HEK293T (cell line): ENCODE results near the gene EFL1.

Experiments
- CTCF ChIA-PET: fragments of 350-600 bp; formaldehyde crosslinking; extraction: SDS; loops from one replicate; lab custom pipeline; 2021; ENCODE audit warnings: antibody characterized with exemption, inconsistent platforms; lab: Yijun Ruan, JAX
- POLR2A ChIA-PET: fragments of 350-600 bp; formaldehyde crosslinking; extraction: SDS; loops from one replicate; lab custom pipeline; 2020; ENCODE audit warnings: antibody characterized with exemption, inconsistent platforms; lab: Yijun Ruan, JAX
- DNase-seq: peaks from one replicate; pipeline ENCODE4 v3.0.0; 2012; ENCODE audit warnings: mixed read lengths; ENCODE audit errors: extremely low spot score
- ARNT ChIP-seq: fragments of 450-650 bp; IDR thresholded peaks from 2 replicates; pipeline ENCODE4 v1.6.1; 2017; ENCODE audit warnings: mild to moderate bottlenecking
- BHLHE40 ChIP-seq: fragments of 450-650 bp; IDR thresholded peaks from 2 replicates; pipeline ENCODE4 v1.6.1; 2016; ENCODE audit warnings: mild to moderate bottlenecking, moderate library complexity, borderline replicate concordance
- CTBP1 ChIP-seq: fragments of 450-650 bp; IDR thresholded peaks from 2 replicates; pipeline ENCODE4 v1.6.1; 2016; ENCODE audit warnings: borderline replicate concordance
- ELF4 ChIP-seq: fragments of 450-650 bp; IDR thresholded peaks from 2 replicates; pipeline ENCODE4 v1.6.1; 2017; ENCODE audit warnings: antibody characterized with exemption
- FOXA1 ChIP-seq: fragments of 450-650 bp; IDR thresholded peaks from 2 replicates; pipeline ENCODE4 v1.6.1; 2016; ENCODE audit warnings: mild to moderate bottlenecking
- FOXK2 ChIP-seq: fragments of 450-650 bp; IDR thresholded peaks from 2 replicates; pipeline ENCODE4 v1.6.1; 2016; ENCODE audit warnings: mild to moderate bottlenecking
- FOXM1 ChIP-seq: fragments of 450-650 bp; IDR thresholded peaks from 2 replicates; pipeline ENCODE4 v1.6.1; 2017; ENCODE audit warnings: mild to moderate bottlenecking, borderline replicate concordance
- HDGF ChIP-seq: fragments of 450-650 bp; IDR thresholded peaks from 2 replicates; pipeline ENCODE4 v1.6.1; 2017; ENCODE audit warnings: antibody characterized with exemption, borderline replicate concordance
- L3MBTL2 ChIP-seq: fragments of 450-650 bp; conservative IDR thresholded peaks from 2 replicates; pipeline ENCODE4 v1.6.1; 2016; ENCODE audit warnings: mild to moderate bottlenecking
- LEF1 ChIP-seq: fragments of 450-650 bp; IDR thresholded peaks from 2 replicates; pipeline ENCODE4 v1.6.1; 2017; ENCODE audit warnings: mild to moderate bottlenecking, borderline replicate concordance
- NFRKB ChIP-seq: fragments of 450-650 bp; IDR thresholded peaks from 2 replicates; pipeline ENCODE4 v1.6.1; 2016; ENCODE audit warnings: mild to moderate bottlenecking, moderate library complexity
- PKNOX1 ChIP-seq: fragments of 450-650 bp; IDR thresholded peaks from 2 replicates; pipeline ENCODE4 v1.6.1; 2016
- SP1 ChIP-seq: fragments of 450-650 bp; IDR thresholded peaks from 2 replicates; pipeline ENCODE4 v1.6.1; 2017
- SUZ12 ChIP-seq: fragments of 450-650 bp; IDR thresholded peaks from 2 replicates; pipeline ENCODE4 v1.6.1; 2016; ENCODE audit warnings: mild to moderate bottlenecking
- TARDBP ChIP-seq: fragments of 450-650 bp; IDR thresholded peaks from 2 replicates; pipeline ENCODE4 v1.6.1; 2016
- ZNF384 ChIP-seq: fragments of 450-650 bp; IDR thresholded peaks from 2 replicates; pipeline ENCODE4 v1.6.1; 2016

Gene EFL1

GRCh38 chr15:82100111-82100929 lies 162.2 kb downstream of the EFL1 start:
- POLR2A ChIA-PET = interaction anchor here (1.3 kb wide), 1 partner anchor 54 kb away, joined by 4 read pairs; no protein-coding TSS in a partner anchor
- no peak for TF ChIP-seq BHLHE40
- CTCF ChIA-PET = interaction anchor here (0.6 to 1.3 kb wide), 2 partner anchors 19 to 234 kb away, joined by 4 read pairs; no protein-coding TSS in a partner anchor
- no peak for DNase-seq

GRCh38 chr15:82098674-82099073 lies 163.9 kb downstream of the EFL1 start:
- TF ChIP-seq ELF4 (no peak), NFRKB (no peak), HDGF (no peak), ARNT (no peak), FOXM1 (no peak), L3MBTL2 (no peak), FOXA1 (no peak), SUZ12 (no peak), ZNF384 (no peak), TARDBP (no peak), CTBP1 (no peak), SP1 (no peak), BHLHE40 (no peak), PKNOX1 (no peak), FOXK2 (no peak), LEF1 (no peak)
- ChIA-PET POLR2A (no interaction called here), CTCF (no interaction called here)
- no peak for DNase-seq

- CTCF ChIA-PET = no interaction called here
- POLR2A ChIA-PET = no interaction called here
- no peak for DNase-seq
- no peak for TF ChIP-seq FOXK2
- TF ChIP-seq TARDBP = no peak
- TF ChIP-seq ARNT = no peak
- no peak for TF ChIP-seq FOXM1
- TF ChIP-seq SP1 = no peak
- no peak for TF ChIP-seq ELF4
- TF ChIP-seq CTBP1 = no peak
- no peak for TF ChIP-seq NFRKB
- TF ChIP-seq ZNF384 = no peak
- no peak for TF ChIP-seq FOXA1
- TF ChIP-seq L3MBTL2 = no peak
- TF ChIP-seq PKNOX1 = no peak
- no peak for TF ChIP-seq BHLHE40
- no peak for TF ChIP-seq HDGF
- TF ChIP-seq LEF1 = no peak
- TF ChIP-seq SUZ12 = no peak
Observed at GRCh38 chr15:82095803-82096202, 166.7 kb downstream of the EFL1 start.

GRCh38 chr15:82093774-82094211 lies 168.7 kb downstream of the EFL1 start:
- ChIA-PET POLR2A (no interaction called here), CTCF (interaction anchor here (1.8 kb wide), 1 partner anchor 14 kb away, joined by 5 read pairs; no protein-coding TSS in a partner anchor)
- no peak for DNase-seq
- TF ChIP-seq FOXK2 (no peak), HDGF (no peak), FOXA1 (no peak), TARDBP (no peak), SP1 (no peak), ARNT (no peak), L3MBTL2 (no peak), LEF1 (no peak), SUZ12 (no peak), FOXM1 (no peak), PKNOX1 (no peak), ELF4 (no peak), BHLHE40 (no peak), ZNF384 (no peak), NFRKB (no peak), CTBP1 (no peak)

GRCh38 chr15:82093325-82093724 lies 169.2 kb downstream of the EFL1 start:
- ChIA-PET POLR2A (no interaction called here), CTCF (interaction anchor here (1.8 kb wide), 1 partner anchor 15 kb away, joined by 5 read pairs; no protein-coding TSS in a partner anchor)
- no peak for TF ChIP-seq FOXK2
- no peak for TF ChIP-seq LEF1
- no peak for TF ChIP-seq BHLHE40
- no peak for TF ChIP-seq HDGF
- TF ChIP-seq ARNT = no peak
- TF ChIP-seq ELF4 = no peak
- no peak for TF ChIP-seq ZNF384
- no peak for TF ChIP-seq L3MBTL2
- no peak for TF ChIP-seq TARDBP
- DNase-seq = no peak

GRCh38 chr15:82091636-82092140 lies 170.8 kb downstream of the EFL1 start:
- no peak for DNase-seq
- ChIA-PET POLR2A (no interaction called here), CTCF (no interaction called here)
- TF ChIP-seq NFRKB (no peak), FOXA1 (no peak), CTBP1 (no peak), ARNT (no peak)
